ENCODE results near the gene BCL2L15.
A peak's percentile ranks its signal among the peaks of the same experiment; 100 is the strongest.
"Not testable (repeated sequence)": the region's sequence is repeated elsewhere in the genome, so short reads cannot be mapped to it uniquely, and the experiment has no call there.

The BCL2L15 gene

GRCh38 chr1:113860891-113861290, 26.5 kb downstream of the BCL2L15 start:
- DNase-seq (ENCODE audit: insufficient read length, low spot score), result no peak
- FAIRE-seq, result no peak
- TF ChIP-seq TAF1 (IDR thresholded peaks at IDR 0.05; ENCODE audit: low read depth, low read length), result no peak
- TF ChIP-seq POLR2A (IDR thresholded peaks at IDR 0.05; ENCODE audit: low read depth, low read length), result no peak
- no peak for TF ChIP-seq POU2F2 (IDR thresholded peaks at IDR 0.05; ENCODE audit: low read depth, low read length)
- no peak for TF ChIP-seq SPI1 (IDR thresholded peaks at IDR 0.05; ENCODE audit: low read depth, low read length)
- TF ChIP-seq POLR2AphosphoS5 (IDR thresholded peaks at IDR 0.05; ENCODE audit: low read depth, low read length), result no peak
- no peak for TF ChIP-seq PAX5 (IDR thresholded peaks at IDR 0.05; ENCODE audit: insufficient read depth, low read length, severe bottlenecking)

- peak; percentile 99 for TF ChIP-seq SPI1 (IDR thresholded peaks at IDR 0.05; ENCODE audit: low read depth, low read length)
- no peak for TF ChIP-seq POLR2AphosphoS5 (IDR thresholded peaks at IDR 0.05; ENCODE audit: low read depth, low read length)
- FAIRE-seq (peak; percentile 59), DNase-seq (ENCODE audit: insufficient read length, low spot score) (no peak)
Measured at GRCh38 chr1:113859478-113860175, 27.8 kb downstream of the BCL2L15 start.

GRCh38 chr1:113858982-113859381, 28.4 kb downstream of the BCL2L15 start:
- no peak for FAIRE-seq
- no peak for DNase-seq (ENCODE audit: insufficient read length, low spot score)
- TF ChIP-seq TAF1 (IDR thresholded peaks at IDR 0.05; ENCODE audit: low read depth, low read length) (no peak), POLR2A (IDR thresholded peaks at IDR 0.05; ENCODE audit: low read depth, low read length) (no peak), SPI1 (IDR thresholded peaks at IDR 0.05; ENCODE audit: low read depth, low read length) (no peak), POLR2AphosphoS5 (IDR thresholded peaks at IDR 0.05; ENCODE audit: low read depth, low read length) (no peak), PAX5 (IDR thresholded peaks at IDR 0.05; ENCODE audit: insufficient read depth, low read length, severe bottlenecking) (no peak), POU2F2 (IDR thresholded peaks at IDR 0.05; ENCODE audit: low read depth, low read length) (no peak)

GRCh38 chr1:113858418-113858817, 29.0 kb downstream of the BCL2L15 start:
- TF ChIP-seq SPI1 (IDR thresholded peaks at IDR 0.05; ENCODE audit: low read depth, low read length) (peak; percentile 92), PAX5 (IDR thresholded peaks at IDR 0.05; ENCODE audit: insufficient read depth, low read length, severe bottlenecking) (no peak), POU2F2 (IDR thresholded peaks at IDR 0.05; ENCODE audit: low read depth, low read length) (no peak)
- DNase-seq (ENCODE audit: insufficient read length, low spot score), result no peak
- no peak for FAIRE-seq

- DNase-seq (ENCODE audit: insufficient read length, low spot score) (no peak), FAIRE-seq (no peak)
- no peak for TF ChIP-seq POLR2A (IDR thresholded peaks at IDR 0.05; ENCODE audit: low read depth, low read length)
- TF ChIP-seq POLR2AphosphoS5 (IDR thresholded peaks at IDR 0.05; ENCODE audit: low read depth, low read length), result no peak
- no peak for TF ChIP-seq PAX5 (IDR thresholded peaks at IDR 0.05; ENCODE audit: insufficient read depth, low read length, severe bottlenecking)
- TF ChIP-seq SPI1 (IDR thresholded peaks at IDR 0.05; ENCODE audit: low read depth, low read length), result no peak
- no peak for TF ChIP-seq TAF1 (IDR thresholded peaks at IDR 0.05; ENCODE audit: low read depth, low read length)
- no peak for TF ChIP-seq POU2F2 (IDR thresholded peaks at IDR 0.05; ENCODE audit: low read depth, low read length)
Measured at GRCh38 chr1:113857776-113858175, 29.6 kb downstream of the BCL2L15 start.

- FAIRE-seq (no peak), DNase-seq (ENCODE audit: insufficient read length, low spot score) (no peak)
- no peak for TF ChIP-seq PAX5 (IDR thresholded peaks at IDR 0.05; ENCODE audit: insufficient read depth, low read length, severe bottlenecking)
- no peak for TF ChIP-seq TAF1 (IDR thresholded peaks at IDR 0.05; ENCODE audit: low read depth, low read length)
- no peak for TF ChIP-seq POU2F2 (IDR thresholded peaks at IDR 0.05; ENCODE audit: low read depth, low read length)
- TF ChIP-seq POLR2AphosphoS5 (IDR thresholded peaks at IDR 0.05; ENCODE audit: low read depth, low read length), result no peak
- TF ChIP-seq POLR2A (IDR thresholded peaks at IDR 0.05; ENCODE audit: low read depth, low read length), result no peak
- no peak for TF ChIP-seq SPI1 (IDR thresholded peaks at IDR 0.05; ENCODE audit: low read depth, low read length)
Measured at GRCh38 chr1:113856401-113856790, 31.0 kb downstream of the BCL2L15 start.

- DNase-seq (ENCODE audit: insufficient read length, low spot score) (no peak), FAIRE-seq (no peak)
- TF ChIP-seq TAF1 (IDR thresholded peaks at IDR 0.05; ENCODE audit: low read depth, low read length) (no peak), PAX5 (IDR thresholded peaks at IDR 0.05; ENCODE audit: insufficient read depth, low read length, severe bottlenecking) (no peak), POLR2A (IDR thresholded peaks at IDR 0.05; ENCODE audit: low read depth, low read length) (no peak), POLR2AphosphoS5 (IDR thresholded peaks at IDR 0.05; ENCODE audit: low read depth, low read length) (no peak), SPI1 (IDR thresholded peaks at IDR 0.05; ENCODE audit: low read depth, low read length) (no peak), POU2F2 (IDR thresholded peaks at IDR 0.05; ENCODE audit: low read depth, low read length) (no peak)
Measured at GRCh38 chr1:113855630-113856400, 31.6 kb downstream of the BCL2L15 start.

GRCh38 chr1:113854234-113854633, 33.1 kb downstream of the BCL2L15 start:
- FAIRE-seq, result no peak
- TF ChIP-seq PAX5 (IDR thresholded peaks at IDR 0.05; ENCODE audit: insufficient read depth, low read length, severe bottlenecking) (no peak), POLR2AphosphoS5 (IDR thresholded peaks at IDR 0.05; ENCODE audit: low read depth, low read length) (no peak), SPI1 (IDR thresholded peaks at IDR 0.05; ENCODE audit: low read depth, low read length) (no peak), POU2F2 (IDR thresholded peaks at IDR 0.05; ENCODE audit: low read depth, low read length) (no peak), POLR2A (IDR thresholded peaks at IDR 0.05; ENCODE audit: low read depth, low read length) (no peak), TAF1 (IDR thresholded peaks at IDR 0.05; ENCODE audit: low read depth, low read length) (no peak)
- no peak for DNase-seq (ENCODE audit: insufficient read length, low spot score)

GRCh38 chr1:113852694-113853093, 34.7 kb downstream of the BCL2L15 start:
- not testable (repeated sequence) for DNase-seq (ENCODE audit: insufficient read length, low spot score); FAIRE-seq

Measured in GM12891 (cell line).